ENCODE measurements around the gene SLC27A1. TPM values are rescaled to one million over a fixed set of nuclear protein-coding genes. Genes with fewer than 3 reads are reported as not detected.

SLC27A1 gene
- total and polyA plus RNA-seq, 9 of the 15 experiments (the other 6 are each of a cell fraction or from before 2014, with no cell fraction given), result 0.06 to 3.0 (median 1.1) TPM

- TF ChIP-seq LEF1 (IDR thresholded peaks at IDR 0.05), result no peak
- TF ChIP-seq ADNP (tag; IDR thresholded peaks at IDR 0.05), result no peak
- no peak for TF ChIP-seq HNRNPUL1 (IDR thresholded peaks at IDR 0.05; ENCODE audit: low read length)
- no peak for TF ChIP-seq SUPT5H (IDR thresholded peaks at IDR 0.05)
- TF ChIP-seq TAL1 (IDR thresholded peaks at IDR 0.05), result no peak
- TF ChIP-seq SMAD2 (IDR thresholded peaks at IDR 0.05; ENCODE audit: low read depth, low read length), result no peak
- TF ChIP-seq ZBTB1 (CRISPR knock-in tag; IDR thresholded peaks at IDR 0.05; ENCODE audit: borderline replicate concordance, low read depth), result no peak
- TF ChIP-seq, protein P1, sequence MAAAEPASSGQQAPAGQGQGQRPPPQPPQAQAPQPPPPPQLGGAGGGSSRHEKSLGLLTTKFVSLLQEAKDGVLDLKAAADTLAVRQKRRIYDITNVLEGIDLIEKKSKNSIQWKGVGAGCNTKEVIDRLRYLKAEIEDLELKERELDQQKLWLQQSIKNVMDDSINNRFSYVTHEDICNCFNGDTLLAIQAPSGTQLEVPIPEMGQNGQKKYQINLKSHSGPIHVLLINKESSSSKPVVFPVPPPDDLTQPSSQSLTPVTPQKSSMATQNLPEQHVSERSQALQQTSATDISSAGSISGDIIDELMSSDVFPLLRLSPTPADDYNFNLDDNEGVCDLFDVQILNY (CRISPR knock-in tag; IDR thresholded peaks at IDR 0.05), result no peak
- TF ChIP-seq ZNF277 (CRISPR knock-in tag; IDR thresholded peaks at IDR 0.05; ENCODE audit: borderline replicate concordance), result no peak
- TF ChIP-seq SAP30 (IDR thresholded peaks at IDR 0.05; ENCODE audit: borderline replicate concordance, insufficient read depth, low read depth, low read length, poor library complexity, severe bottlenecking), result no peak
- TF ChIP-seq CLOCK (CRISPR knock-in tag; IDR thresholded peaks at IDR 0.05; ENCODE audit: borderline replicate concordance), result no peak
- no peak for TF ChIP-seq KAT2B (IDR thresholded peaks at IDR 0.05; ENCODE audit: low read depth, low read length)
- no peak for TF ChIP-seq MCM2 (IDR thresholded peaks at IDR 0.05; ENCODE audit: low read depth)
- no peak for TF ChIP-seq PML (IDR thresholded peaks at IDR 0.05; ENCODE audit: low read length)
- TF ChIP-seq SP2 (IDR thresholded peaks at IDR 0.05; ENCODE audit: extremely low read depth, low read depth, low read length, poor library complexity, severe bottlenecking), result no peak
- TF ChIP-seq ZNF212 (CRISPR knock-in tag; IDR thresholded peaks at IDR 0.05), result no peak
- TF ChIP-seq, protein P2, sequence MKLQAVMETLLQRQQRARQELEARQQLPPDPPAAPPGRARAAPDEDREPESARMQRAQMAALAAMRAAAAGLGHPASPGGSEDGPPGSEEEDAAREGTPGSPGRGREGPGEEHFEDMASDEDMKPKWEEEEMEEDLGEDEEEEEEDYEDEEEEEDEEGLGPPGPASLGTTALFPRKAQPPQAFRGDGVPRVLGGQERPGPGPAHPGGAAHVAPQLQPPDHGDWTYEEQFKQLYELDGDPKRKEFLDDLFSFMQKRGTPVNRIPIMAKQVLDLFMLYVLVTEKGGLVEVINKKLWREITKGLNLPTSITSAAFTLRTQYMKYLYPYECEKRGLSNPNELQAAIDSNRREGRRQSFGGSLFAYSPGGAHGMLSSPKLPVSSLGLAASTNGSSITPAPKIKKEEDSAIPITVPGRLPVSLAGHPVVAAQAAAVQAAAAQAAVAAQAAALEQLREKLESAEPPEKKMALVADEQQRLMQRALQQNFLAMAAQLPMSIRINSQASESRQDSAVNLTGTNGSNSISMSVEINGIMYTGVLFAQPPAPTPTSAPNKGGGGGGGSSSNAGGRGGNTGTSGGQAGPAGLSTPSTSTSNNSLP (IDR thresholded peaks at IDR 0.05; ENCODE audit: borderline replicate concordance, low read depth, low read length), result no peak
Measured at GRCh38 chr19:17489392-17490030, 19.2 kb downstream of the SLC27A1 start (continued).
